ENCODE results near the gene GON7.
"Not testable (repeated sequence)": the region's sequence is repeated elsewhere in the genome, so short reads cannot be mapped to it uniquely, and the experiment has no call there.

GON7 gene

GRCh38 chr14:93206793-93207467 lies at the start of gene GON7, which contains the start of gene UBR7:
Gene GON7 (minus strand): TSS chr14:93207065. CDS start chr14:93207037, 28 bp downstream.
Gene UBR7 (plus strand): TSS chr14:93207256. CDS start chr14:93207292, 36 bp downstream.
- ATAC-seq (ENCODE audit: low read depth) (peak; percentile 88), DNase-seq (ENCODE audit: low spot score in 2 of 2) (peak; percentile 69 to 79)
- no peaks in the 10 kb centered on the region for H3K36me3 Mint-ChIP-seq
- H3K9me3 Mint-ChIP-seq = no peaks in the 10 kb centered on the region
- no peaks in the 10 kb centered on the region for H3K27me3 Mint-ChIP-seq
- H3K4me3 Mint-ChIP-seq = peak within 1 kb of the TSS; percentile 91
- peaks cover 31% of the 10 kb centered on the region for H3K4me1 Mint-ChIP-seq
- H3K27ac Mint-ChIP-seq = peak within 1 kb of the TSS; percentile 90

GRCh38 chr14:93249128-93249831 lies 42.4 kb upstream of the GON7 start:
- peaks cover 7% of the 10 kb centered on the region for H3K4me1 Mint-ChIP-seq
- ATAC-seq (ENCODE audit: low read depth) (no peak), DNase-seq (ENCODE audit: low spot score in 2 of 2) (no peak)
- H3K9me3 Mint-ChIP-seq = no peaks in the 10 kb centered on the region
- no peak overlapping the region for H3K4me3 Mint-ChIP-seq
- H3K36me3 Mint-ChIP-seq = peaks cover 26% of the 10 kb centered on the region
- no peaks in the 10 kb centered on the region for H3K27me3 Mint-ChIP-seq
- H3K27ac Mint-ChIP-seq = peak overlapping the region; percentile 13

GRCh38 chr14:93246534-93246933 lies 39.7 kb upstream of the GON7 start:
- H3K9me3 Mint-ChIP-seq = no peaks in the 10 kb centered on the region
- no peaks in the 10 kb centered on the region for H3K27me3 Mint-ChIP-seq
- H3K4me3 Mint-ChIP-seq = no peak overlapping the region
- DNase-seq (ENCODE audit: low spot score in 2 of 2) (no peak), ATAC-seq (ENCODE audit: low read depth) (no peak)
- H3K27ac Mint-ChIP-seq = no peak overlapping the region
- H3K36me3 Mint-ChIP-seq = peaks cover 36% of the 10 kb centered on the region
- H3K4me1 Mint-ChIP-seq = peaks cover 7% of the 10 kb centered on the region

GRCh38 chr14:93245764-93246420 lies 39.0 kb upstream of the GON7 start:
- Mint-ChIP-seq H3K4me1 (peaks cover 7% of the 10 kb centered on the region), H3K9me3 (no peaks in the 10 kb centered on the region), H3K27ac (peak overlapping the region; percentile 4), H3K27me3 (no peaks in the 10 kb centered on the region), H3K36me3 (peaks cover 34% of the 10 kb centered on the region), H3K4me3 (no peak overlapping the region)
- DNase-seq (ENCODE audit: low spot score in 2 of 2) (no peak), ATAC-seq (ENCODE audit: low read depth) (no peak)

GRCh38 chr14:93240678-93241000 lies 33.8 kb upstream of the GON7 start:
- H3K4me1 Mint-ChIP-seq = no peaks in the 10 kb centered on the region
- no peaks in the 10 kb centered on the region for H3K9me3 Mint-ChIP-seq
- DNase-seq (ENCODE audit: low spot score in 2 of 2) (no peak), ATAC-seq (ENCODE audit: low read depth) (no peak)
- no peaks in the 10 kb centered on the region for H3K27me3 Mint-ChIP-seq
- H3K4me3 Mint-ChIP-seq = no peak overlapping the region
- no peak overlapping the region for H3K27ac Mint-ChIP-seq
- peaks cover 17% of the 10 kb centered on the region for H3K36me3 Mint-ChIP-seq

GRCh38 chr14:93239869-93240677 lies 33.2 kb upstream of the GON7 start:
- Mint-ChIP-seq H3K9me3 (no peaks in the 10 kb centered on the region), H3K4me3 (no peak overlapping the region), H3K27ac (no peak overlapping the region), H3K4me1 (peaks cover 2% of the 10 kb centered on the region), H3K36me3 (peaks cover 12% of the 10 kb centered on the region), H3K27me3 (no peaks in the 10 kb centered on the region)
- ATAC-seq (ENCODE audit: low read depth) (no peak), DNase-seq (ENCODE audit: low spot score in 2 of 2) (no peak)

- Mint-ChIP-seq H3K4me1 (peaks cover 12% of the 10 kb centered on the region), H3K27me3 (peaks cover 5% of the 10 kb centered on the region), H3K27ac (no peak overlapping the region), H3K4me3 (no peak overlapping the region), H3K36me3 (no peaks in the 10 kb centered on the region), H3K9me3 (no peaks in the 10 kb centered on the region)
- ATAC-seq (ENCODE audit: low read depth) = no peak
- DNase-seq (ENCODE audit: low spot score in 2 of 2) = no peak
Measured at GRCh38 chr14:93234798-93235197, 27.9 kb upstream of the GON7 start.

GRCh38 chr14:93233078-93233477 lies 26.2 kb upstream of the GON7 start:
- peaks cover 12% of the 10 kb centered on the region for H3K4me1 Mint-ChIP-seq
- H3K9me3 Mint-ChIP-seq; H3K4me3 Mint-ChIP-seq; DNase-seq (ENCODE audit: low spot score in 2 of 2); H3K27me3 Mint-ChIP-seq; H3K27ac Mint-ChIP-seq; H3K36me3 Mint-ChIP-seq; ATAC-seq (ENCODE audit: low read depth): not testable (repeated sequence)

GRCh38 chr14:93232159-93232558 lies 25.3 kb upstream of the GON7 start:
- no peak for ATAC-seq (ENCODE audit: low read depth)
- no peaks in the 10 kb centered on the region for H3K9me3 Mint-ChIP-seq
- no peak overlapping the region for H3K27ac Mint-ChIP-seq
- peaks cover 15% of the 10 kb centered on the region for H3K36me3 Mint-ChIP-seq
- no peak for DNase-seq (ENCODE audit: low spot score in 2 of 2)
- peaks cover 5% of the 10 kb centered on the region for H3K27me3 Mint-ChIP-seq
- H3K4me1 Mint-ChIP-seq = peaks cover 12% of the 10 kb centered on the region
- no peak overlapping the region for H3K4me3 Mint-ChIP-seq

- peak overlapping the region; percentile 35 for H3K4me3 Mint-ChIP-seq
- peaks cover 5% of the 10 kb centered on the region for H3K27me3 Mint-ChIP-seq
- H3K4me1 Mint-ChIP-seq = peaks cover 12% of the 10 kb centered on the region
- no peak for DNase-seq (ENCODE audit: low spot score in 2 of 2)
- peaks cover 19% of the 10 kb centered on the region for H3K36me3 Mint-ChIP-seq
- no peak for ATAC-seq (ENCODE audit: low read depth)
- no peak overlapping the region for H3K27ac Mint-ChIP-seq
- no peaks in the 10 kb centered on the region for H3K9me3 Mint-ChIP-seq
Measured at GRCh38 chr14:93231129-93231979, 24.5 kb upstream of the GON7 start.

- peaks cover 26% of the 10 kb centered on the region for H3K36me3 Mint-ChIP-seq
- peak overlapping the region; percentile 35 for H3K4me3 Mint-ChIP-seq
- peaks cover 5% of the 10 kb centered on the region for H3K27me3 Mint-ChIP-seq
- no peak for ATAC-seq (ENCODE audit: low read depth)
- no peak for DNase-seq (ENCODE audit: low spot score in 2 of 2)
- no peak overlapping the region for H3K27ac Mint-ChIP-seq
- H3K9me3 Mint-ChIP-seq = no peaks in the 10 kb centered on the region
- peaks cover 12% of the 10 kb centered on the region for H3K4me1 Mint-ChIP-seq
Measured at GRCh38 chr14:93230539-93230938, 23.7 kb upstream of the GON7 start.

- H3K4me3 Mint-ChIP-seq = no peak overlapping the region
- peaks cover 5% of the 10 kb centered on the region for H3K27me3 Mint-ChIP-seq
- H3K4me1 Mint-ChIP-seq = peaks cover 9% of the 10 kb centered on the region
- peaks cover 32% of the 10 kb centered on the region for H3K36me3 Mint-ChIP-seq
- H3K27ac Mint-ChIP-seq = no peak overlapping the region
- H3K9me3 Mint-ChIP-seq = no peaks in the 10 kb centered on the region
- ATAC-seq (ENCODE audit: low read depth) = no peak
- no peak for DNase-seq (ENCODE audit: low spot score in 2 of 2)
Measured at GRCh38 chr14:93228550-93228949, 21.7 kb upstream of the GON7 start.

GRCh38 chr14:93223565-93223964 lies 16.7 kb upstream of the GON7 start:
- H3K9me3 Mint-ChIP-seq = no peaks in the 10 kb centered on the region
- no peaks in the 10 kb centered on the region for H3K27me3 Mint-ChIP-seq
- ATAC-seq (ENCODE audit: low read depth) (no peak), DNase-seq (ENCODE audit: low spot score in 2 of 2) (no peak)
- no peak overlapping the region for H3K27ac Mint-ChIP-seq
- no peak overlapping the region for H3K4me3 Mint-ChIP-seq
- peaks cover 41% of the 10 kb centered on the region for H3K36me3 Mint-ChIP-seq
- no peaks in the 10 kb centered on the region for H3K4me1 Mint-ChIP-seq
